HFFc6 (cell line): Measurements from ENCODE around the gene COX7B2. TPM values are rescaled to one million over a fixed set of nuclear protein-coding genes. Genes with fewer than 3 reads are reported as not detected.

ENCODE experiments used
- DNase-seq: peaks from one replicate; pipeline ENCODE4 v3.0.0-alpha.2; 2018
- H3K27ac Mint-ChIP-seq: 2 replicates; pipeline ENCODE4 v1.8.0; 2020; ENCODE audit warnings: mild to moderate bottlenecking, mixed read lengths
- H3K27me3 Mint-ChIP-seq: 2 replicates; pipeline ENCODE4 v1.8.0; 2021; ENCODE audit warnings: mild to moderate bottlenecking, moderate library complexity, mixed read lengths; ENCODE audit not compliant: insufficient read depth
- H3K36me3 Mint-ChIP-seq: 2 replicates; pipeline ENCODE4 v1.8.0; 2021; ENCODE audit warnings: low read depth, mixed read lengths
- H3K4me1 Mint-ChIP-seq: 2 replicates; pipeline ENCODE4 v1.8.0; 2020; ENCODE audit warnings: low read depth, mixed read lengths
- H3K4me3 Mint-ChIP-seq: 2 replicates; pipeline ENCODE4 v1.8.0; 2020; ENCODE audit warnings: mild to moderate bottlenecking, moderate library complexity, mixed read lengths
- H3K9me3 Mint-ChIP-seq: 2 replicates; pipeline ENCODE4 v1.8.0; 2020; ENCODE audit warnings: mild to moderate bottlenecking, mixed read lengths
- CTCF ChIP-seq: fragments of 200-600 bp; sonication (generic); IDR thresholded peaks from 2 replicates; pipeline ENCODE4 v1.5.0; 2021; ENCODE audit warnings: antibody characterized with exemption, mild to moderate bottlenecking
- total RNA-seq, 6 experiments: library from RNA; stranded (reverse); fragmentation: NEBNext Ultra II Directional; extraction: Animal tissue kit (Norgen Biotek cat#: 25700); gene quantifications; 2 replicates in 1 of 6; 3 replicates in 5 of 6; pipeline ENCODE4 v1.2.3, GENCODE V29; 2021

Gene COX7B2
- total RNA-seq, 6 experiments from 2014 or later = not detected

DNA sequence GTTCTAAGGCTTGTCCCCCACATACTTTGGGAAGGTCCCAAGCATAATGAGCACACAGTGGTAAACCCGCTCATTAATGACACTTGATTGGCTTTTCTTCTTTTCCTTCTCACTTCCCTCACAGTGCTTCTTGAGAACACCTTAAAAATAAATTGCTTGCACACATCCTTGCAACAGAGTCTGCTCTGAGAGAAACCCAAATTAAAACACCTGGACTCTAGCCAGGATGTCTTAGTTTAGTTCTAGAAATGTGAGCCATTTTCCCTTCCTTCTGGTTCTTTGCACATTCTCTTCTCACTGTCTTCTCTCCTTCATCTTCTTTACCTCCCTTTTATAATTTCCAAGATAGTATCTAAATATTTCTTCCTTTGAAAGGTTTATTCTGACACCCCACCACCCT lies 35.3 kb upstream of the COX7B2 start:
- Mint-ChIP-seq H3K4me3 (no peak overlapping the region), H3K27me3 (no peaks in the 10 kb centered on the region), H3K9me3 (no peaks in the 10 kb centered on the region; the same call in 1 of the 2 replicates), H3K4me1 (no peaks in the 10 kb centered on the region), H3K27ac (no peak overlapping the region), H3K36me3 (no peaks in the 10 kb centered on the region)
- no peak for TF ChIP-seq CTCF
- DNase-seq = no peak

DNA sequence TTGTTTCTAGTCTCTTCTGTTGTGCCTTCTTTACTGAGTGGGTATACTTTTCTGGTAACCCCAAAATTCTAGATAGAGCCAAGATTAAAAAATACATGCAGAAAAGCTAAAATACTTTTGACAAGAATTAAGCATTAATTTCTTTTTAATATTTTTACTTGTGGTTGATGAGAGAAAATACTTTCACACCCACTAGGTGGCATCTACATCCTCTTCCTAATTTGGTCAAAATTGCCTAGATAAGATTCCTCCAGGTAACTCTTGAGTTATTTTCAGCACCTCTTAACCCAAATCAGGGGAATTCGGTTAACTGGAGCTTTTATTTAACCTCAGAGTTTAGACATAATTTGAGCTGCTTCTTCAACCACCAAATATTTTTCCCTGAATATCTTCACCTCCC lies 28.4 kb upstream of the COX7B2 start:
- no peaks in the 10 kb centered on the region for H3K27me3 Mint-ChIP-seq
- no peak overlapping the region for H3K27ac Mint-ChIP-seq
- H3K4me3 Mint-ChIP-seq = no peak overlapping the region
- peak; percentile 60 for TF ChIP-seq CTCF
- H3K36me3 Mint-ChIP-seq = no peaks in the 10 kb centered on the region
- H3K4me1 Mint-ChIP-seq = peaks cover 5% of the 10 kb centered on the region; the same call in 1 of the 2 replicates
- H3K9me3 Mint-ChIP-seq = no peaks in the 10 kb centered on the region
- no peak for DNase-seq

- Mint-ChIP-seq H3K27me3 (no peaks in the 10 kb centered on the region), H3K27ac (no peak overlapping the region), H3K4me1 (peaks cover 5% of the 10 kb centered on the region; the same call in 1 of the 2 replicates), H3K9me3 (no peaks in the 10 kb centered on the region), H3K4me3 (no peak overlapping the region), H3K36me3 (no peaks in the 10 kb centered on the region)
- DNase-seq = no peak
- TF ChIP-seq CTCF = no peak
Measured at GRCh38 chr4:46934726-46935125, 25.7 kb upstream of the COX7B2 start.

GRCh38 chr4:46933686-46934085 lies 24.6 kb upstream of the COX7B2 start:
- H3K27me3 Mint-ChIP-seq = no peaks in the 10 kb centered on the region
- DNase-seq = no peak
- TF ChIP-seq CTCF = no peak
- no peaks in the 10 kb centered on the region for H3K9me3 Mint-ChIP-seq
- no peak overlapping the region for H3K27ac Mint-ChIP-seq
- H3K4me3 Mint-ChIP-seq = no peak overlapping the region
- H3K36me3 Mint-ChIP-seq = no peaks in the 10 kb centered on the region
- H3K4me1 Mint-ChIP-seq = peaks cover 5% of the 10 kb centered on the region; the same call in 1 of the 2 replicates

DNA sequence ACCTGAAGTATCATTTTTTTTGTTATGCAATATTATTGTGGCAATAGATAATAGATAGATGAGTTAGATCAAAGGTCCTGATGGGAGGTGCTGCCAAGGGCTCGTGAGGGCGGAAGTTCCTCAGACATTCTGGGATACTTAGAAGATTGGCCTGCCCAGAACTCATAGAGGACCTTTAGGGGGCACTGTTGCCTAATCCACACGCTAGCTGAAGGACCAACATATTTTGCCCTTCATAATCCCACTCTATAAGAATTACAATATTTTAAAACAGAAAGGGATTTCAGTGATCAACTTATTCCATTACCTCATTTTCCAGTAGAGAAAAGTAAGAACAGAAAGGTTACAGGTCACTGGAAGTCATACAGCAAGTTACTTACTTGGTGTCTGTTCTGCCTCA lies 22.9 kb upstream of the COX7B2 start:
- Mint-ChIP-seq H3K27me3 (no peaks in the 10 kb centered on the region), H3K4me1 (peaks cover 5% of the 10 kb centered on the region; the same call in 1 of the 2 replicates), H3K36me3 (no peaks in the 10 kb centered on the region), H3K27ac (no peak overlapping the region), H3K4me3 (no peak overlapping the region), H3K9me3 (no peaks in the 10 kb centered on the region)
- peak; percentile 72 for TF ChIP-seq CTCF
- DNase-seq = no peak

GRCh38 chr4:46930891-46931290 lies 21.8 kb upstream of the COX7B2 start:
- no peak for DNase-seq
- no peak for TF ChIP-seq CTCF
- Mint-ChIP-seq H3K36me3 (no peaks in the 10 kb centered on the region), H3K4me3 (no peak overlapping the region), H3K4me1 (peaks cover 5% of the 10 kb centered on the region; the same call in 1 of the 2 replicates), H3K27me3 (no peaks in the 10 kb centered on the region), H3K9me3 (no peaks in the 10 kb centered on the region), H3K27ac (no peak overlapping the region)
